NT2/D1 (cell line): ENCODE measurements around the gene TGFBI.

Experiments used
- SUZ12 ChIP-seq: IDR thresholded peaks from 2 replicates; pipeline ENCODE4 v1.6.1; 2011; ENCODE audit not compliant: insufficient read length, insufficient read depth; ENCODE audit errors: extremely low read depth
- YY1 ChIP-seq: IDR thresholded peaks from 2 replicates; pipeline ENCODE4 v1.6.1; 2011; ENCODE audit not compliant: insufficient read length, insufficient read depth
- ZNF274 ChIP-seq: IDR thresholded peaks from 2 replicates; pipeline ENCODE4 v1.6.1; 2011; ENCODE audit warnings: mild to moderate bottlenecking, low read depth, low read length

GRCh38 chr5:136054142-136055019 lies 25.6 kb downstream of the TGFBI start:
- TF ChIP-seq YY1 (no peak), ZNF274 (no peak), SUZ12 (no peak)
